ENCODE measurements around the gene NIFK.
"Not testable (repeated sequence)": the region's sequence is repeated elsewhere in the genome, so short reads cannot be mapped to it uniquely, and the experiment has no call there.

NIFK gene

GRCh38 chr2:121711481-121711880 is 25.2 kb downstream of the NIFK start:
- not testable (repeated sequence) for H3K27me3 Mint-ChIP-seq; H3K9me3 Mint-ChIP-seq; H3K4me3 Mint-ChIP-seq; DNase-seq; H3K36me3 Mint-ChIP-seq (ENCODE audit: low read depth); H3K27ac Mint-ChIP-seq; H3K4me1 Mint-ChIP-seq (ENCODE audit: low read depth)

DNA sequence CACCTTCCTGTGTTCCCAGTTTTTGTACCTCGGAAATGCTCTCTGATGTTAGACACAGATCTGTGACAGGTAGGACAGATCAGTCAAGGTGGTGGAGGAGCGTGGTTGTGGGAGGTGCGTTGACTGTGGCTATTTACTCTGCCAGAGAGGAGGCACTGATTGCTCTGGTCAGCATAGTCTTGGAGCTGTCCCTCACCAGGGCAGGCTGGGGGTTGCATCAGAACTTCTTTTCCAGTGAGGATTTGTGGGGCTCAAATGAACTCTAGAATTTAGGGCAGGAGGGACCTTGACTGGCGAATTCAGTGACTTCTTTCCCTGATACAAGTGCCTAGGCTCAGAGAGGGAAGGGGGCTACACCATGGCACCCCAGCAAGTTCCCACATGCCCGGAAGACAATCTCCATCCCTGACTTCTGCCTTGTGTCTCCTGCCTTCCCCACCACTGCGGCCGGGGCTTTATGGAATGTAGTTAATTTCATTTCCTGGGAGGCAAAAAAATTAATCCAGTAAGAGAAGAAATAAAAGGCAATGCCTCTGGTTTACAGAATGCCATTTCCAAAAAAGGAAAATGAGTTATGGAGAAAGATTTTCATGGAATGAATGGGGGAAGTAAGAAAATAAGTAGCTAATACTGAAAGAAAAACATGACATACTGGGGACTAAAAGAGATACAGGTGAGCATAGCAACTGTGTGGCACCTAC is 26.1 kb downstream of the NIFK start:
- no peaks in the 10 kb centered on the region for H3K27me3 Mint-ChIP-seq
- no peaks in the 10 kb centered on the region for H3K36me3 Mint-ChIP-seq (ENCODE audit: low read depth)
- no peak for DNase-seq
- H3K4me3 Mint-ChIP-seq: no peak overlapping the region
- no peaks in the 10 kb centered on the region for H3K9me3 Mint-ChIP-seq
- no peaks in the 10 kb centered on the region for H3K4me1 Mint-ChIP-seq (ENCODE audit: low read depth)
- no peak overlapping the region for H3K27ac Mint-ChIP-seq

DNA sequence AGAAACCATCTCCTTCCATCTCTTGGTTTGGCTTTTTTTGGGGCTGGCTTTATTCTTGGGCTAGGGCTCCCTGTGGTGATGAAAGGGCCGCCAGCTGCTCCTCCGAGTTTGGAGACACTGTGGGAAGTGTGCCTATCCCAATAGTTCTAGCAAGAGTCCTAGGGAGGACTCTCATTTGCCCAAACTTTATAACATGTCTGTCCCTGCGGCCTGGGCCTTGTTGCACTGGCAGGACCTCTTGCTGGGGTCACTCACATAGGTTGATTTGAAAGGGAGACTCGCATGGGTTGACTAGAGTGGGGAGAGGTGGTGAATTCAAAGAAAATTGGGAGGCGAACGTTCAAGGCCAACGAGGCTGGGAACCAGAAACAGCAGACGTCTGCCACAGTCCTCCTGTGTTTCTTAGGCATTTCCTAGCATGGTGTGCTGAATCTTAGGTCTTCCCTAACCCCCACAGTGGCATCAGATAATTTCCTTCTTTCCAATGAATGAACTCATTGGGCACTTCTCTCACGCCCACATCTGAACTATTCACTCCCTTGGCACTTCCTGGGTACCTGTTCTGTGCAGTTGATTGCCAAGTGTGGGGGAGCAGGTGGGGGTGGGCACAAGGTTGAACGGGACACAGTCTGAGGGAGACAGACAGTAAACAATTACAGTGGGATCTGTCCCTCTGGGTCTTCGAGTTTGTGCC is 26.8 kb downstream of the NIFK start:
- Mint-ChIP-seq H3K4me1 (ENCODE audit: low read depth) (no peaks in the 10 kb centered on the region), H3K9me3 (no peaks in the 10 kb centered on the region), H3K27me3 (no peaks in the 10 kb centered on the region), H3K27ac (no peak overlapping the region), H3K4me3 (no peak overlapping the region), H3K36me3 (ENCODE audit: low read depth) (no peaks in the 10 kb centered on the region)
- no peak for DNase-seq

DNA sequence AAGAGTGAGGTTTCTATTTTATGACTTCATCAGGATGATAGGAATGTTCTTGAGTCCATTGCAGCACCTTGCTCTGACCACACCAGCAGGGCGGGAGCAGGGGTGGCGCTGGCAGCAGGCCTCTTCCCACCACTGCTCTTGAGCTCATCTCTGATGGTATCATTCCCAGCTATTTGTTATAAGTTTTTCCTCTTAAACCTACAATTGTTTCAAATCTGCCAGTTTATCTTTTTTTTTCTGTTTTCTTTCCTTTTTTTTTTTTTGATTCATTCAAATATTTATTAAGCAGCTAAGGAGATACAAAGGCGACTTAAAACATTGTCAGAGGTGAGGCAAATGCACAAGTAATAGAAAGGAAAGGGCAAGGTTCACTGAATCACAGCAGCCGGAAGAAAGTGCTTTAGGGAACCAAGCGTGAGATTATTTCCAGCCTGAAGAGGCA is 28.7 kb downstream of the NIFK start:
- H3K27me3 Mint-ChIP-seq: no peaks in the 10 kb centered on the region
- DNase-seq: no peak
- H3K36me3 Mint-ChIP-seq (ENCODE audit: low read depth): no peaks in the 10 kb centered on the region
- H3K27ac Mint-ChIP-seq: no peak overlapping the region
- H3K9me3 Mint-ChIP-seq: no peaks in the 10 kb centered on the region
- H3K4me1 Mint-ChIP-seq (ENCODE audit: low read depth): no peaks in the 10 kb centered on the region
- no peak overlapping the region for H3K4me3 Mint-ChIP-seq

GRCh38 chr2:121707344-121707919 is 29.2 kb downstream of the NIFK start:
- Mint-ChIP-seq H3K27me3 (no peaks in the 10 kb centered on the region), H3K36me3 (ENCODE audit: low read depth) (no peaks in the 10 kb centered on the region), H3K4me1 (ENCODE audit: low read depth) (peaks cover 1% of the 10 kb centered on the region), H3K4me3 (no peak overlapping the region), H3K27ac (no peak overlapping the region), H3K9me3 (no peaks in the 10 kb centered on the region)
- no peak for DNase-seq

- DNase-seq: no peak
- Mint-ChIP-seq H3K4me1 (ENCODE audit: low read depth) (peaks cover 14% of the 10 kb centered on the region), H3K4me3 (no peak overlapping the region), H3K27ac (no peak overlapping the region), H3K36me3 (ENCODE audit: low read depth) (no peaks in the 10 kb centered on the region), H3K27me3 (no peaks in the 10 kb centered on the region), H3K9me3 (no peaks in the 10 kb centered on the region)
Measured at GRCh38 chr2:121705958-121706357, 30.7 kb downstream of the NIFK start.

- no peak for DNase-seq
- Mint-ChIP-seq H3K36me3 (ENCODE audit: low read depth) (no peaks in the 10 kb centered on the region), H3K27me3 (no peaks in the 10 kb centered on the region), H3K27ac (no peak overlapping the region), H3K9me3 (no peaks in the 10 kb centered on the region), H3K4me3 (no peak overlapping the region), H3K4me1 (ENCODE audit: low read depth) (peaks cover 20% of the 10 kb centered on the region)
Measured at GRCh38 chr2:121705390-121705789, 31.3 kb downstream of the NIFK start.

DNA sequence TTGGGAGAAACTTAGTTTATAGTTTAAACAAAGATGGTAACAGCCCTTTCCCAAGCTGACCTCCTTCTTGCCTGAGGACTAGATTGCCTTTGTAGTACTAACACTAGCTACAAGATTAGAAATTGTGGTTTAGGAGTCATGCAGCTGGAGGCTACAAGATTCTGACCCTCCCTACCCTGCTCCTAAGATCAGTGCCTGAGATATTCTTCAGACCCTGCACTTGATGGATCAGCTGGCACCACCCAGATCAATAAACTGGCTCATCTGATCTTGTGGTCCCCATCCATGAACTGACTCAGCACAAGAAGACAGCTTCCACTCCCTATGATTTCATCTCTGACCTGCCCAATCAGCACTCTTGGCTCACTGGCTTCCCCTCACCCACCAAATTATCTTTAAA is 34.9 kb downstream of the NIFK start:
- not testable (repeated sequence) for H3K9me3 Mint-ChIP-seq; H3K27me3 Mint-ChIP-seq; H3K27ac Mint-ChIP-seq; H3K4me3 Mint-ChIP-seq; H3K36me3 Mint-ChIP-seq (ENCODE audit: low read depth); DNase-seq
- H3K4me1 Mint-ChIP-seq (ENCODE audit: low read depth): peaks cover 48% of the 10 kb centered on the region

DNA sequence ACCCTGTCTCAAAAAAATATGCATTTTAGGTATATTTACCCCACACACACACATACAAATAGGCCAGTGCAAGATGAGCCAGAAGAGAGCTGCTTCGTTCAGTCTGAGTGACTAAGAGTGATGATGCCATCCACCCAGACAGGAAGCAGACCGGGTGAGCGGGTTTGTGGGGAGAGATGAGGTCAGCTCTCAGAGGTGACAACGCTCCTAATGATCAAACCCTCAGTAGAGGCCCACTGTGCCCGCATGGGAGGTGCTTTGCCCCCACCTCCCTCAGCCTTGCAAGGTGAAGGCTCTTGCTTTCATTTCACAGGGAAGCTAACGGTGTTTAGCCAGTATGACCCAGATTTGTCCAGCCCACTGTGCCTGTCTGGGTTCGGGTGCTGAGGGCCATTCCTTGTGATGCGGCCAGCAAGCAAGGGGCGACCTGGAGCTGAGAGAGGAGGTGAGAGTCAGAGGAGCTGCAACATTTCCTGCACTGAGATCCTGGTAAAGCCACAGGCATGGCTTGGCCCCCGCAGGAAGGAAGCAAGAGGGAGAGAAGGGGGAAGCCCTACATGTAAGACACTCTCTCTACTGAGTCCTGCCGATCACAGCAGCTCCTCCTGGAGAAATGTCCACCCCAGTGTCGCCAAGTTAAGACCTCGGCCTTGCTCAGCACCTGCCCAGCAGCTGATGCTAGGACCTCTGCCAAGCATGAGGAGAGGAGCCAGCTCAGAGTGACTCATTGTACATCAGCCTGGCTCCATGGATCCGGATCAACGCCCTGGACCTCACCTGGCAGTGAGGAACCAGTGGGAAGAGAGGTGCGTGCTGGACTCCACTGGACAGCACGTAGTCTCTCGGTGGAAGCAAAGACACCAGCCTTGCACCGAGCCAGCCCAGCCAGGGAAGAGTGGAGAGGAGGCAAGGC is 37.0 kb downstream of the NIFK start:
- H3K27ac Mint-ChIP-seq: peak overlapping the region; percentile 97
- no peaks in the 10 kb centered on the region for H3K27me3 Mint-ChIP-seq
- H3K36me3 Mint-ChIP-seq (ENCODE audit: low read depth): no peaks in the 10 kb centered on the region
- H3K4me3 Mint-ChIP-seq: peak overlapping the region; percentile 79
- H3K4me1 Mint-ChIP-seq (ENCODE audit: low read depth): peaks cover 48% of the 10 kb centered on the region
- no peaks in the 10 kb centered on the region for H3K9me3 Mint-ChIP-seq
- DNase-seq: peak; percentile 82

- DNase-seq: no peak
- H3K36me3 Mint-ChIP-seq (ENCODE audit: low read depth): no peaks in the 10 kb centered on the region
- H3K9me3 Mint-ChIP-seq: no peaks in the 10 kb centered on the region
- H3K27ac Mint-ChIP-seq: peak overlapping the region; percentile 97
- H3K27me3 Mint-ChIP-seq: no peaks in the 10 kb centered on the region
- peaks cover 48% of the 10 kb centered on the region for H3K4me1 Mint-ChIP-seq (ENCODE audit: low read depth)
- no peak overlapping the region for H3K4me3 Mint-ChIP-seq
Measured at GRCh38 chr2:121698318-121698930, 38.3 kb downstream of the NIFK start.

- DNase-seq: no peak
- peaks cover 45% of the 10 kb centered on the region for H3K4me1 Mint-ChIP-seq (ENCODE audit: low read depth)
- no peaks in the 10 kb centered on the region for H3K9me3 Mint-ChIP-seq
- H3K36me3 Mint-ChIP-seq (ENCODE audit: low read depth): no peaks in the 10 kb centered on the region
- H3K4me3 Mint-ChIP-seq: no peak overlapping the region
- no peaks in the 10 kb centered on the region for H3K27me3 Mint-ChIP-seq
- H3K27ac Mint-ChIP-seq: peak overlapping the region; percentile 6
Measured at GRCh38 chr2:121697108-121697631, 39.5 kb downstream of the NIFK start.

- Mint-ChIP-seq H3K36me3 (ENCODE audit: low read depth) (no peaks in the 10 kb centered on the region), H3K27me3 (no peaks in the 10 kb centered on the region), H3K9me3 (no peaks in the 10 kb centered on the region), H3K4me1 (ENCODE audit: low read depth) (peaks cover 39% of the 10 kb centered on the region), H3K4me3 (no peak overlapping the region), H3K27ac (no peak overlapping the region)
- no peak for DNase-seq
Measured at GRCh38 chr2:121696410-121696930, 40.2 kb downstream of the NIFK start.

DNA sequence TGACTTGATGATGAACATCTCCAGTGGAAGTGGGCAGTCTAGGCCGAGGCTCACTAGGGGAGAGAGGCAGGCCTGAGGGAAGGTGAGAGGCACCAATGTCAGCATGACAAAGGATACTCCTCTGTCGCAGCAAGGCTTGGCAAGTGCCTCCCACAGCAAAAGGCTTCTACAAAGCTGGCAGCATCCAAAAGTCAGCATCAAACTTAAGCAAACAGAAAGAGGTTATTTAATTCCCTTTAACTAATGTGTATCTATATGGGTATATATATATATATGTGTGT is 41.6 kb downstream of the NIFK start:
- H3K36me3 Mint-ChIP-seq (ENCODE audit: low read depth): no peaks in the 10 kb centered on the region
- H3K27me3 Mint-ChIP-seq: no peaks in the 10 kb centered on the region
- H3K4me3 Mint-ChIP-seq: no peak overlapping the region
- peaks cover 26% of the 10 kb centered on the region for H3K4me1 Mint-ChIP-seq (ENCODE audit: low read depth)
- H3K9me3 Mint-ChIP-seq: no peaks in the 10 kb centered on the region
- DNase-seq: no peak
- no peak overlapping the region for H3K27ac Mint-ChIP-seq

Measured in activated T-cell treated with anti-CD3 and anti-CD28 coated beads, Interleukin-2, amount 50 U/mL, for 24 hours (primary cell).